Erythroblast (primary cell): ENCODE results near the gene TAGLN.
"Not testable (repeated sequence)": the region's sequence is repeated elsewhere in the genome, so short reads cannot be mapped to it uniquely, and the experiment has no call there.

Source experiments
- DNase-seq, 2 experiments: peaks; one replicate each; lab custom pipeline; 2025; lab: John Stamatoyannopoulos, UW
- GATA1 ChIP-seq: IDR thresholded peaks from 2 replicates; pipeline ENCODE4 v1.6.1; 2011; ENCODE audit warnings: low read depth, mild to moderate bottlenecking, control low read depth, low read length, moderate library complexity
- POLR2A ChIP-seq: IDR thresholded peaks from 2 replicates; pipeline ENCODE4 v1.6.1; 2011; ENCODE audit warnings: mild to moderate bottlenecking, low read length

Gene TAGLN

DNA sequence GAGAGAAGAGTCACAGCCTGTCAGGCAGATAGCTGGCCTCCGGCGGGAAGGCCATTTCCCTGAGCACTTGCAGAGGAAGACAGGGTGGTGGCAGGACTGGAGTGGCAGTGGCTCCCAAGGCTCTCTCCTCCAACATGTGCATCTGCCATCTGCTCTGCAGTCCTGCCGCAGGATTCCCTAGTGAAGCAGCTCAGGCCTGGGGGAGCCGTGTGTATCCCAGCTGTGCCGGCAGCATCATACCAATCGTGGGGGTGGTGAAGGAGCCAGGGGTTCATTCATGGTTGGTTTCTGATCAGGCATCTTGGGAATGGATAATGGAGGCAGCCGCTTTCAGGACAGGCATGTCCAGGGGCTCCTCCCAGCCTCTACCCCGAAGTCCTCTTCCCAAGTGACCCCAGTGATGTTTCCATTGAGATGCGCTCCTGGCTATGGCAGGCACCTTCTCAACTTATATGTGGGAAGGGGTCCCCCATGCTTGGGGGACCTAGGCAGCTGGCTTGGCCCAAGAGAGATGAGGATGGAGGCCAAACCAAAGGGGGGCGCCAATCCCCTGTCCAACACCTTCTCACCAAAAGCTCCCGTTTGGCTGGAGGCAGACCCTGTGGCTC lies 6.1 kb downstream of the TAGLN start:
- no peak for TF ChIP-seq GATA1
- no peak for TF ChIP-seq POLR2A
- no peak for DNase-seq

DNA sequence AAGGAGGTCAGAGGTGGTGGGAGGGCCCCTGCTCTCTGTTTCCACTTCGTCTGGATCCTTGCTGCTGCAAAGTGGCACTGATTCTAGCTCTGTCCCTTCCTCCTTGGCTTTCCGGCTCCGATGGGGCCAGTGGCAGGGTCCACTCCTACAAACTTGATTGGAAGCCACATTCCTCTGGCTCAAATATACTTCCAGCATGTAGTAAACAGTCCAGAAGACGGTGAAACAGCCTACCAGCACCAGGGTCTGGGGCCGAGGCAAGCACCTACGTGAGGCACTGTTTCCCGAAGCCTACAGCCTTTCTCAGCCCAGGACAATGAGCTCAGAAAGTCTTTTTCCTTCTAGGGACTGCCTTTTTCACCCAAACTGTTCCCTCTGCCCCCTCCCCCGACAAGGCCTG lies 6.9 kb downstream of the TAGLN start:
- DNase-seq = not testable (repeated sequence)

DNA sequence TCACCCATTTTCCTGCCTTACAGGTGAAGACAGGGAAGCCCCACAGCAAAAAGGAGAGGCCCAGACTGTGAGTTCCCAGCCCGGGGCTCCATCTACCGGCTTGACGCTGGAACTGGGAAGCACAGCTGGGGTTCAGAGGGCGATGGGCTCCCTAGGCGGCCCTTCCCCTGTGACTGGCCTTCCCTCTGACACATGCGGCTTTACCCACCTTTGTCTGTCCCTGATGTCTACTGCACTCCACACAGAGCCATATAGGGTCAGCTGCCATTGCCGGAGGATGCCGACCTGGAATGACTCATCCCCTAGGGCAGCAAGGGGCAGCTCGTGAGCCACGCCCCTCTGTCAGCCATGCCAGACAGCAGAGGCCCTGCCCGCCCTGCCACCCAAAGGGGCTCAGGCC lies 7.7 kb downstream of the TAGLN start:
- not testable (repeated sequence) for DNase-seq

DNA sequence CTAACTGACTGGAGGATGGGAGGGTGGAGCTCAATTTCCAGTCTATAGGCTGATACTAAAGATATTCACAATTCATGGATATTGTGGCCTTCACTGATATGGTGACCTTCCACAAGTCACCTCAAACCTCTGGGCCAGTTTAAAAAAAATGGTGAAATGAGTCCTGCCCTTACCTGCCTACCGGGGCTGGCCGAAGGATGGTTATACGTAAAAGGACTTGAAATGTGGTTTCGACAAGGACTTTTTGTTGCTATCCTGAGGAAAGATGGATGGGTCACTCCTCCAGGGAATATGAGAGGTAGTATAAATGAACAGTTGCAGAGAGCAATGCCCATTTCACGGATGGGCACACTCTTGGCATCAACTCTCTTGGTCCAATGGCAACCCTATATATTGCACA lies 8.3 kb downstream of the TAGLN start:
- DNase-seq = not testable (repeated sequence)

- DNase-seq = peak; percentile 23
Observed at GRCh38 chr11:117208710-117209109, 9.5 kb downstream of the TAGLN start.

DNA sequence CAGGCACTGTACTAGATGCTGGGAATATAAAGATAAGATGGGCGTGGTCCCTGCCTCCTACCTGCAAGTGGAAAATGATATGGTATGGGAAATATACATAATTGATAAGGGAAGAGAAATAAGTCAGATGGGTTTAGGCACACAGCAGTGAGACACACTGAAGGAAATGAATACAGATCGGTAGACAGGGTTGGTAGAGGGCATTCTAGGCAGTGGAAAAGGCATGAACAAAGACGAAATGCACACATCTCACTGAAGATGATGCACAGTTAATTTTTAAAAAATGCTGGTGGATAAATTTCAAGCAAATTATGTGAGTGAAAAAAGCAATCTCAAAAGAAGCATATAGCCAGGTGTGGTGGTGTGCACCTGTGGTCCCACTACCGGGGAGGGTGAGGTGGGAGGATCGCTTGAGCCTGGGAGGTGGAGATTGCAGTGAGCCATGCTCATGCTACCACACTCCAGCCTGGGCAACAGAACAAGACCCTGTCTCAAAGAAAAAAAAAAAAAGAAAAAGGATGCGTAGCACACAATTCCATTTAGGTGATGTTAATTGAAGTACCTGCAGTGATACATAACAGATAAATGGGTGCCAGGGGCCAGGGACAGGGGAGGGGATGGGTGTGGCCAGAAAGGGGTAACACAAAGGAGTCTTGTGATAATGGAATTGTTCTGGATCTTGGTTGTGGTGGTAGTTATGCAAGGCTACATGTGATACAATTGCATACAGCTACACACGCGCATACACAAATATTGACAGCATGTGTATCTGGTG lies 10.4 kb downstream of the TAGLN start:
- peak; percentile 23 to 43 for DNase-seq

DNA sequence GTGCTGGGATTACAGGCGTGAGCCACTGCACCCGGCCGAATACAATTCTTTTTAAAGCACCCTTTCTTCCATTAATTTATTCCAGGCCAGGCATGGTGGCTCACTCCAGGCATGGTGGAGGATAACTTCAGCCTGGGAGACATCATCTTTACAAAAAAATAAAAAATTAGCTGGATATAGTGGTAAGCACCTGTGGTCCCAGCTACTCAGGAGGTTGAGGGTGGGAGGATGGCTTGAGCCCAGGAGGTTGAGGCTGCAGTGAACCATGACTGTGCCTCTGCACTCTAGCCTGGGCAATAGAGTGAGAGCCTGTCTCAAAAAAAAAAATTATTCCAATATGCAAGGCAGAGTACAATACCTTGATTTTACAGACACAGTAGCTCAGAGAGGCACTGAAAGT lies 11.4 kb downstream of the TAGLN start:
- TF ChIP-seq POLR2A (no peak), GATA1 (no peak)
- DNase-seq = no peak

DNA sequence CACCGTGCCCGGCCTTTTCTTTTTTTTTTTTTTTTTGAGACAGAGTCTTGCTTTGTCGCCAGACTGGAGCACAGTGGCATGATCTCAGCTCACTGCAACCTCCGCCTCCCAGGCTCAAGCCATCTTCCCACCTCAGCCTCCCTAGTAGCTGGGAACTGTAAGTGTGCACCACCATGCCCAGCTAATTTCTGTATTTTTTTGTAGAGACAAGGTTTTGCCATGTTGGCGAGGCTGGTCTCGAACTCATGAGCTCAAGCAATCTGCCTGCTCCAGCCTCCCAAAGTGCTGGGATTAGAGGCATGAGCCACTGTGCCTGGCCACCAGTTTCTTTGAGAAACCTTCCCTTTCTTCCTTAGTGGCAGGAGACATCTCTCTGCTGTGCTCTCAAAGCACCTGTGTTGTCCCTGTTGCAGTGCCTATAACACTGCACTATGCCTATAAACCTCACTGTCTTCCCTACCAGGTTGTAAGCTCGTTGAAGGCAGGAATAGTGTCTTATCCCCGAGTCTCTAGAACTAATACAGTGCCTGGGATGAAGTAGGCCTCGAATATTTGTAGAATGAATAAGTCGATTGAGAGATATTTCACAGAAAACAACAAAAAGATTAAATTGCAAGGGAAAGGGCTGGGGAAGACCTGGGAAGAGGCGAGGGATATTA lies 13.7 kb downstream of the TAGLN start:
- no peak for DNase-seq
- TF ChIP-seq POLR2A (no peak), GATA1 (no peak)

DNA sequence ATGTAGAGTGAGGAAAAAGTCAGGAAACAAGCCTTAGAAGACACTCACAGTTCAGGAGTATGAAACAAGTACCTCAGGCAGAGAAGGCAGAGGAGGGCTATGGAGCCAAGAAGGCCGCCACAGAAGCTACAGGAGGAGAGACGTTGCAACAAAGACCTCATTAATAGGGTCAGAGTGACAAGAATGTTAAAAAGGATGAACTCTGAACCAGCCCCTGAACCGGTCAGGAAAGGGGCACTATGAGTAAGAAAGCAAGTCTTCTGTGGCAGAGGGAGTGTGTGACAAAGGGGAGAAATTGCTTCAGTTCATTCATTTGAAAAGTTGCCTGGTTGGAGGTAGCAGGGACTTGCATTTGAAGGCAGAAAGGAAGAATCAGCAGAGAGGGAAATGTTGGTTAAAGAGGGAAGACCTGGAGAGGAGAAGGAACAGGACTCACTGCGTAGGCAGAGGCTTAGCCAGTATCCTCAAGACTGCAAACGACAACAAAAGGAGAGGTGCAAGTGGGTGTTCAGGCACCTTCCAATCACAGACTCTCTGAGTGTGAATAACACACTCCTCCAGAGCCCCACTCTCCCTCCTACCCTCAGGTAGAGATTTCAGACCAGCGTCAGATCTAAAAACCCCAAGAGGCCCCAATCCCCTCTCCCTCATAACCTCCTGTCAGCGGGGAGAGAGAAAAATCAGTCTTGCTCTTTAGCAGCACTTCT lies 15.4 kb downstream of the TAGLN start:
- no peak for DNase-seq
- no peak for TF ChIP-seq POLR2A
- no peak for TF ChIP-seq GATA1

DNA sequence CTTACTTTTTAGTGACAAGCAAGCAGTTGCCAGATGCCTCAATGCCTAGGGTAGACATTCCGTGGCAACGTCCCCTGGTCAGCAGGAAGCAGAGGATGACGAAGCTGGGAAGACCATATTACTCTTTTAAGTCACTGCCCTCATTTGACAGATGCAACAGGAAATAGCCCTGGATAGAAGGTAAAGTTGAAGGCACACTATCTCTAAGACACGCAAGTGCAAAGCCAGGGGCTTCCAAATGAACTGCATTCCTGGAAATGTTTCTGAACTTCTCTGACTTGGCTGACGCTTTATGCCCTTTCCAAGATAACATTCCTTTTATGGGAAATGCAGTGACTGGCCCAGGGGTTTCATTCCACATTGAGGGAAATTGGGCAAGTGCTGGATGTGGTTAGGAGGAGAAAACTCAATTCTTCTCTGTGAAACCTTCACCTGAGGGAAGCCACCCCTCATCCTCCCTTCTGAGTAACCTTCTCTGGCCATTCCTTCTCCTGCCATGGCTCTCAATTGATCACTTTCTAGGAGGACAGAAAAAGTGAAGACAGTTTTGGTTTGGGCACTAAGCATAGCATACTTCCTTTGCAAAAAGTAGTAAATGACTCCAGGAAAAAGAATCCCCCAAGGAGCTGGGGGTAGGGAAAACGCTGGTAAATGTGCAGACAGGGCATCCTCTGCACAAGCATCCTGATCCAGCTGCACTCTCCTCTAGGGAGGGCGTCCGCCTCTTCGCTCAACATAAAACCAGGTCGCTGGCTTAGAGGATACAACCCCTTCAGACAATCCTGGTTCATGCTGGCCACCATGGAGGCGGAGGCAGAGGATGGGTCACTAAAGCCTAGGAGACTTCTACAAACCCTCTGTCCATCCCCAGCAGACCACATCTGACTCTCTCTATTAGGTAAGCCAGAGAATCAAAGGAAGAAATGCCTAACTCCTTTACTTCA lies 18.2 kb downstream of the TAGLN start:
- DNase-seq = no peak
- TF ChIP-seq GATA1 (no peak), POLR2A (no peak)

GRCh38 chr11:117218133-117218915 lies 19.2 kb downstream of the TAGLN start:
- TF ChIP-seq GATA1 (no peak), POLR2A (no peak)
- DNase-seq = no peak

- no peak for DNase-seq
- no peak for TF ChIP-seq POLR2A
- no peak for TF ChIP-seq GATA1
Observed at GRCh38 chr11:117219001-117219400, 19.8 kb downstream of the TAGLN start.

GRCh38 chr11:117219455-117219854 lies 20.3 kb downstream of the TAGLN start:
- no peak for TF ChIP-seq GATA1
- no peak for DNase-seq
